ENCODE measurements around the gene FTO. TPM values are rescaled to one million over a fixed set of nuclear protein-coding genes. Genes with fewer than 3 reads are reported as not detected.
A peak's percentile ranks its signal among the peaks of the same experiment; 100 is the strongest.

Gene FTO
- total and polyA plus RNA-seq, 2 of the 13 experiments (the other 11 are each of a cell fraction or from before 2014, with no cell fraction given), result 41.6 to 55.8 TPM

DNA sequence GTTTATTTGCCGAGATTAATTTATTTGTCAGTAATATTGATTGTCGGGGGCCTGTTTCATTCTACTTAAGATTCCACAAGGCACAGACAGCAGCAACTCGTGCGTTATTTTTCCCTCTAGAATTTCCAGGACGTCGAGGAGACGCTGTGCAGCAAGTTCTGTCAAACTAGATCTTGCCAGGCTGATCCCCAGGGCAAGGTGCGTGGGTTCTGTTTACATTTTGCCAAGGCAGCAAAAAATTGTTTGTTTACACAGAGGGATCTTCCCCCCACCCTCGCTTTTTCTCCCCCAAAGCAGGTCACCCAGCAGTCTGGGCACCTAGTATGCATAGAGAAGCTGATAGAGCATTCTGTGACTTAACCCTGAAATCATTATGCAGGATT, 471.2 kb downstream of the FTO start (continued):
- TF ChIP-seq, protein P1, sequence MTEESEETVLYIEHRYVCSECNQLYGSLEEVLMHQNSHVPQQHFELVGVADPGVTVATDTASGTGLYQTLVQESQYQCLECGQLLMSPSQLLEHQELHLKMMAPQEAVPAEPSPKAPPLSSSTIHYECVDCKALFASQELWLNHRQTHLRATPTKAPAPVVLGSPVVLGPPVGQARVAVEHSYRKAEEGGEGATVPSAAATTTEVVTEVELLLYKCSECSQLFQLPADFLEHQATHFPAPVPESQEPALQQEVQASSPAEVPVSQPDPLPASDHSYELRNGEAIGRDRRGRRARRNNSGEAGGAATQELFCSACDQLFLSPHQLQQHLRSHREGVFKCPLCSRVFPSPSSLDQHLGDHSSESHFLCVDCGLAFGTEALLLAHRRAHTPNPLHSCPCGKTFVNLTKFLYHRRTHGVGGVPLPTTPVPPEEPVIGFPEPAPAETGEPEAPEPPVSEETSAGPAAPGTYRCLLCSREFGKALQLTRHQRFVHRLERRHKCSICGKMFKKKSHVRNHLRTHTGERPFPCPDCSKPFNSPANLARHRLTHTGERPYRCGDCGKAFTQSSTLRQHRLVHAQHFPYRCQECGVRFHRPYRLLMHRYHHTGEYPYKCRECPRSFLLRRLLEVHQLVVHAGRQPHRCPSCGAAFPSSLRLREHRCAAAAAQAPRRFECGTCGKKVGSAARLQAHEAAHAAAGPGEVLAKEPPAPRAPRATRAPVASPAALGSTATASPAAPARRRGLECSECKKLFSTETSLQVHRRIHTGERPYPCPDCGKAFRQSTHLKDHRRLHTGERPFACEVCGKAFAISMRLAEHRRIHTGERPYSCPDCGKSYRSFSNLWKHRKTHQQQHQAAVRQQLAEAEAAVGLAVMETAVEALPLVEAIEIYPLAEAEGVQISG (CRISPR knock-in tag; IDR thresholded peaks at IDR 0.05), result peak; percentile 67; the same call in 1 of the 2 replicates
- TF ChIP-seq, protein P2, sequence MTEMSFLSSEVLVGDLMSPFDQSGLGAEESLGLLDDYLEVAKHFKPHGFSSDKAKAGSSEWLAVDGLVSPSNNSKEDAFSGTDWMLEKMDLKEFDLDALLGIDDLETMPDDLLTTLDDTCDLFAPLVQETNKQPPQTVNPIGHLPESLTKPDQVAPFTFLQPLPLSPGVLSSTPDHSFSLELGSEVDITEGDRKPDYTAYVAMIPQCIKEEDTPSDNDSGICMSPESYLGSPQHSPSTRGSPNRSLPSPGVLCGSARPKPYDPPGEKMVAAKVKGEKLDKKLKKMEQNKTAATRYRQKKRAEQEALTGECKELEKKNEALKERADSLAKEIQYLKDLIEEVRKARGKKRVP (CRISPR knock-in tag; IDR thresholded peaks at IDR 0.05), result 0 out of 4 replicates have a peak, but pooled peaks of 1 of the 2 experiments have one; percentile 22
- TF ChIP-seq ZNF446 (CRISPR knock-in tag; IDR thresholded peaks at IDR 0.05) (no peak), EP300 (IDR thresholded peaks at IDR 0.05; ENCODE audit: low read depth in 2 of 2, low read length in 2 of 2) (peak in 1 of 2 experiments; percentile 72; a peak in 3 of 4 replicates), EP300 (CRISPR knock-in tag; IDR thresholded peaks at IDR 0.05; ENCODE audit: borderline replicate concordance) (no peak), PAX8 (CRISPR knock-in tag; IDR thresholded peaks at IDR 0.05; ENCODE audit: borderline replicate concordance) (no peak), KAT2B (IDR thresholded peaks at IDR 0.05; ENCODE audit: borderline replicate concordance, low read depth, low read length) (no peak), NCOR1 (IDR thresholded peaks at IDR 0.05; ENCODE audit: borderline replicate concordance, low read length) (no peak; the same call in none of the 2 replicates), GABPB1 (CRISPR knock-in tag; IDR thresholded peaks at IDR 0.05) (no peak; the same call in 1 of the 2 replicates), NFE2L1 (CRISPR knock-in tag; IDR thresholded peaks at IDR 0.05; ENCODE audit: borderline replicate concordance) (no peak), SIX1 (CRISPR knock-in tag; IDR thresholded peaks at IDR 0.05; ENCODE audit: borderline replicate concordance) (no peak; the same call in 1 of the 2 replicates), ZNF556 (CRISPR knock-in tag; IDR thresholded peaks at IDR 0.05; ENCODE audit: borderline replicate concordance) (0 out of 2 replicates have a peak, but pooled peaks have one; percentile 55), HMGA1 (CRISPR knock-in tag; conservative IDR thresholded peaks at IDR 0.05) (no peak), NFRKB (IDR thresholded peaks at IDR 0.05) (no peak), RCOR2 (CRISPR knock-in tag; IDR thresholded peaks at IDR 0.05) (peak; percentile 56; the same call in 1 of the 2 replicates), HNRNPLL (IDR thresholded peaks at IDR 0.05; ENCODE audit: low read depth, low read length, poor library complexity, severe bottlenecking) (no peak), ZNF563 (CRISPR knock-in tag; IDR thresholded peaks at IDR 0.05) (no peak), ZNF724P (CRISPR knock-in tag; IDR thresholded peaks at IDR 0.05; ENCODE audit: borderline replicate concordance) (peak; percentile 31; the same call in 1 of the 2 replicates), ATM (IDR thresholded peaks at IDR 0.05; ENCODE audit: borderline replicate concordance) (no peak), PCBP1 (IDR thresholded peaks at IDR 0.05; ENCODE audit: borderline replicate concordance, low read depth, low read length) (no peak), ZNF709 (CRISPR knock-in tag; IDR thresholded peaks at IDR 0.05) (no peak), MIER3 (CRISPR knock-in tag; IDR thresholded peaks at IDR 0.05; ENCODE audit: borderline replicate concordance) (no peak; the same call in 1 of the 2 replicates), SETDB1 (CRISPR knock-in tag; IDR thresholded peaks at IDR 0.05; ENCODE audit: borderline replicate concordance) (no peak), ISL2 (CRISPR knock-in tag; IDR thresholded peaks at IDR 0.05) (no peak; the same call in 1 of the 2 replicates), SRSF4 (IDR thresholded peaks at IDR 0.05; ENCODE audit: low read depth, low read length, poor library complexity, severe bottlenecking) (no peak), ZNF121 (CRISPR knock-in tag; IDR thresholded peaks at IDR 0.05) (0 out of 2 replicates have a peak, but pooled peaks have one; percentile 42), PAF1 (CRISPR knock-in tag; IDR thresholded peaks at IDR 0.05) (no peak), ZNF557 (CRISPR knock-in tag; IDR thresholded peaks at IDR 0.05) (no peak), HOXA7 (CRISPR knock-in tag; IDR thresholded peaks at IDR 0.05) (no peak)
- TF ChIP-seq, protein P3, sequence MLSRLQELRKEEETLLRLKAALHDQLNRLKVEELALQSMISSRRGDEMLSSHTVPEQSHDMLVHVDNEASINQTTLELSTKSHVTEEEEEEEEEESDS (CRISPR knock-in tag; IDR thresholded peaks at IDR 0.05; ENCODE audit: borderline replicate concordance), result no peak
